ENCODE data around the gene CSNK1D.

The CSNK1D gene

DNA sequence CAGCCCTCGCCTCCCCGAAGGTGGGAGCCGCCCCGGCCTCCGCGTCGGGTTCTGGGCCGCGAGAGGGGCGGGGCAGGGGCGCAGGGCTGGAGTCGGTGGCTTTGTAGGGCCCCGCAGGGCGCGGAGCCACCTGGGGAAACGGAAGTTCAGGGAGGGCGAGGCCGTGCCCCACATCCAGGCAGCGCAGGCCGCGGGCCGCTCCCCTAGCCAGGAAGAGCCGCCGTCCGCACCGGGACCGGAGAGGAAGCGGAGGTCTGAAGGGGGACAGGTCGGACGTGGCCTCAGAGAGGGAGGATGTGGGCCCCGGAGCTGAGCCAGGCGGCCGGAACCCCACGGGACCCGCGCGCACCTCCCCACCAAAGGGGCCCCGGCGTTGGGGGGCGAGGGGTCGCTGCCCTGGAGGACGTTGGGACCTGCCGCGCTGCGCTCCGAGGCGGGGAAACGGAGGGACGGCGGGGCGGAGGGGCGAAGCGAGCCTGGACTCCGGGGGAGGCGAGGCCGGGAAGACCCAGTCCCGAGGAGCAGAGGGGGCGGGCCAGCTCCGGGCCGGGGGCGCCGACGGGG lies 45.1 kb downstream of the CSNK1D start:
- peaks cover 4% of the 10 kb centered on the region; the same call in 1 of the 2 replicates for H3K79me2 ChIP-seq (ENCODE audit: control insufficient read depth, low read length)
- H3K4me1 ChIP-seq (ENCODE audit: control insufficient read depth, low read length): peaks cover 53% of the 10 kb centered on the region
- peaks cover 4% of the 10 kb centered on the region; the same call in 1 of the 2 replicates for H3K36me3 ChIP-seq (ENCODE audit: control insufficient read depth, low read length)
- peaks cover 4% of the 10 kb centered on the region; the same call in 1 of the 2 replicates for H4K20me1 ChIP-seq (ENCODE audit: control insufficient read depth, insufficient read depth, low read depth, low read length)
- peak overlapping the region; percentile 55 for H3K4me2 ChIP-seq (ENCODE audit: low read length)
- peaks cover 41% of the 10 kb centered on the region for H3K27me3 ChIP-seq (ENCODE audit: control insufficient read depth, low read length)
- H3F3A ChIP-seq (ENCODE audit: control insufficient read depth, insufficient read depth): peaks cover 2% of the 10 kb centered on the region
- no peak for TF ChIP-seq EZH2phosphoT487 (IDR thresholded peaks at IDR 0.05; ENCODE audit: borderline replicate concordance, low read length)
- TF ChIP-seq, protein P1, sequence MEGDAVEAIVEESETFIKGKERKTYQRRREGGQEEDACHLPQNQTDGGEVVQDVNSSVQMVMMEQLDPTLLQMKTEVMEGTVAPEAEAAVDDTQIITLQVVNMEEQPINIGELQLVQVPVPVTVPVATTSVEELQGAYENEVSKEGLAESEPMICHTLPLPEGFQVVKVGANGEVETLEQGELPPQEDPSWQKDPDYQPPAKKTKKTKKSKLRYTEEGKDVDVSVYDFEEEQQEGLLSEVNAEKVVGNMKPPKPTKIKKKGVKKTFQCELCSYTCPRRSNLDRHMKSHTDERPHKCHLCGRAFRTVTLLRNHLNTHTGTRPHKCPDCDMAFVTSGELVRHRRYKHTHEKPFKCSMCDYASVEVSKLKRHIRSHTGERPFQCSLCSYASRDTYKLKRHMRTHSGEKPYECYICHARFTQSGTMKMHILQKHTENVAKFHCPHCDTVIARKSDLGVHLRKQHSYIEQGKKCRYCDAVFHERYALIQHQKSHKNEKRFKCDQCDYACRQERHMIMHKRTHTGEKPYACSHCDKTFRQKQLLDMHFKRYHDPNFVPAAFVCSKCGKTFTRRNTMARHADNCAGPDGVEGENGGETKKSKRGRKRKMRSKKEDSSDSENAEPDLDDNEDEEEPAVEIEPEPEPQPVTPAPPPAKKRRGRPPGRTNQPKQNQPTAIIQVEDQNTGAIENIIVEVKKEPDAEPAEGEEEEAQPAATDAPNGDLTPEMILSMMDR (IDR thresholded peaks at IDR 0.05; ENCODE audit: low read depth, low read length, poor library complexity, severe bottlenecking): no peak
- no peaks in the 10 kb centered on the region for H3K9me2 ChIP-seq (replicated peaks; ENCODE audit: control insufficient read depth, low read length)
- peak overlapping the region; percentile 82 for H3K4me3 ChIP-seq (ENCODE audit: low read length)
- H3K9me3 ChIP-seq (ENCODE audit: control insufficient read depth, insufficient read depth, low read length): no peaks in the 10 kb centered on the region
- 0 out of 2 replicates have a peak overlapping the region, but pooled peaks have one; percentile 0 for H3K27ac ChIP-seq (ENCODE audit: low read depth, low read length)

DNA sequence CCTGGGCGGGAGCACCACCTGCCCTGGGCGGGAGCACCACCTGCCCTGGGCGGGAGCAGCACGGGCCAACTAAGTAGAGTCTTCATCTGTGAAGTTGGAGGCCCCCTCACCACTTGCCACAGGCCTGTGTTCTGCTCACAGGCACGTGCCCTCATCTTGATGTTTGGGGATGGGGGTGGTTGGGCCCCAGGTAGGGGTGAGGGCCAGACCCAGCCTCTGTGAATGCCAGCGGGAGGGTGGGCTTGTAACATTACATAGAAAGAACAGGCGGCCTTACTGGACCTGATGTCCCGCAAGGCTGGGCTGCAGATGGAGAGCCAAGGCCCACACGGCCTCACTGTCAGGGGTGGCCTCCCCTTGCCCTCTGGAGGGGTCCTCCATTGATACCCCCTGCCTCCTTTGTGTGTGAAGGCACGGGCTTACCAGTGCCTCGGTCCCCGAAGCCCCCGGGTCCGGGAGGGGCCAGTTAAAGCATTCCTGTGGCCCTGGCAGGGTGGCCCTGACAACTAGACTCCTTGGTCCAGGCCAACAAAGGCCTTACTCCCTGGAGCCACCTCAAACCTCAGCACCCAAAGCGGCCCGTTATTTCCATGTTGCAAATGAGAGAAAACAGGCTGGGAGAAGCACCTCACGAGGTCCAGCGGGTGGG lies 45.7 kb downstream of the CSNK1D start:
- Histone ChIP-seq H3K36me3 (ENCODE audit: control insufficient read depth, low read length) (peaks cover 4% of the 10 kb centered on the region; the same call in 1 of the 2 replicates), H4K20me1 (ENCODE audit: control insufficient read depth, insufficient read depth, low read depth, low read length) (0 out of 2 replicates have a peak, but pooled peaks cover 4% of the 10 kb centered on the region), H3K4me3 (ENCODE audit: low read length) (peak overlapping the region; percentile 82), H3K9me2 (replicated peaks; ENCODE audit: control insufficient read depth, low read length) (no peaks in the 10 kb centered on the region), H3K27ac (ENCODE audit: low read depth, low read length) (0 out of 2 replicates have a peak overlapping the region, but pooled peaks have one; percentile 0), H3K27me3 (ENCODE audit: control insufficient read depth, low read length) (peaks cover 34% of the 10 kb centered on the region), H3F3A (ENCODE audit: control insufficient read depth, insufficient read depth) (no peaks in the 10 kb centered on the region), H3K4me1 (ENCODE audit: control insufficient read depth, low read length) (peaks cover 47% of the 10 kb centered on the region), H3K9me3 (ENCODE audit: control insufficient read depth, insufficient read depth, low read length) (no peaks in the 10 kb centered on the region), H3K4me2 (ENCODE audit: low read length) (peak overlapping the region; percentile 55), H3K79me2 (ENCODE audit: control insufficient read depth, low read length) (peaks cover 4% of the 10 kb centered on the region; the same call in 1 of the 2 replicates)
- TF ChIP-seq, protein P1 (IDR thresholded peaks at IDR 0.05; ENCODE audit: low read depth, low read length, poor library complexity, severe bottlenecking): no peak
- no peak for TF ChIP-seq EZH2phosphoT487 (IDR thresholded peaks at IDR 0.05; ENCODE audit: borderline replicate concordance, low read length)

DNA sequence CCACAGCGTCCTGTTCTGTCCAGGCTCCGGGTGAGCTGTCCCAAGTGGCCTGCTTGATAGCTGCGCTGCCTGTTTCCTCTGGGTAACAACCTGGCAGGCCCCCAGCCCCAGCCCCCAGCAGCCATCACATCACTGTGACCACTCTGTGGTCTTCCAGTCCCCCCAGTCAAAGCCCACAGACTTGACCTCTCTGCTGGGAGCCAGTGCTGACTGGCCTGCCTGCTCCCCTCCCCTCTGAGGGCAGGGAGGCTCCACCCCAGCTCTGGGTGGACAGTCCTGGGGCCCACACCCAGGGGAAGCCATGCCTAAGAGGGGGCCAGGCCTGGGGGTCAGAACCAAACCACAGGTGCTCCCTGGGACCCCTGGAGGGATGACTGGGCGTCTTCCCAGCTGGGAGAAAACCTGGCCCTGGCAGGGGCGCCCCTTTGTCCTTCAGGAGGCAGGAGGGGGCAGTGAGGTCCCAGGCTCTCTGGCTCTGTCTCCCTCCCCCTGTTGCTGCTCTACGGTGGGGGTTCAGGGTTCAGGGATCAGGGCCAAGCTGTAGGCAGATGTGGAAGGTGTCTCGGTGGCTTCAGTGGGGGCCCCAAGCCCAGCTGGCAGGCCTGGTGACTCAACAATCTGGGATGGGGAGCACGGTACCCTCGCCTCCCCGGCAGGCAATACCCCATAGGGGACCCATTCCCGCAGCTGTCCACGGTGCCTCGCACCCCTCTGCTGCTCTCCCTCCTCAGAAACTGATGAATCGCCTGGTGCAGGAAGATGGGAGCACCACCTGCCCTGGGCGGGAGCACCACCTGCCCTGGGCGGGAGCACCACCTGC lies 46.5 kb downstream of the CSNK1D start:
- Histone ChIP-seq H3K27me3 (ENCODE audit: control insufficient read depth, low read length) (peaks cover 34% of the 10 kb centered on the region), H3K4me3 (ENCODE audit: low read length) (no peak overlapping the region), H3K79me2 (ENCODE audit: control insufficient read depth, low read length) (peaks cover 4% of the 10 kb centered on the region; the same call in 1 of the 2 replicates), H3K9me3 (ENCODE audit: control insufficient read depth, insufficient read depth, low read length) (no peaks in the 10 kb centered on the region), H3K36me3 (ENCODE audit: control insufficient read depth, low read length) (peaks cover 4% of the 10 kb centered on the region; the same call in 1 of the 2 replicates), H3F3A (ENCODE audit: control insufficient read depth, insufficient read depth) (no peaks in the 10 kb centered on the region), H3K27ac (ENCODE audit: low read depth, low read length) (no peak overlapping the region), H3K4me1 (ENCODE audit: control insufficient read depth, low read length) (peaks cover 40% of the 10 kb centered on the region), H4K20me1 (ENCODE audit: control insufficient read depth, insufficient read depth, low read depth, low read length) (0 out of 2 replicates have a peak, but pooled peaks cover 2% of the 10 kb centered on the region), H3K4me2 (ENCODE audit: low read length) (no peak overlapping the region), H3K9me2 (replicated peaks; ENCODE audit: control insufficient read depth, low read length) (no peaks in the 10 kb centered on the region)
- TF ChIP-seq EZH2phosphoT487 (IDR thresholded peaks at IDR 0.05; ENCODE audit: borderline replicate concordance, low read length): no peak
- TF ChIP-seq, protein P1 (IDR thresholded peaks at IDR 0.05; ENCODE audit: low read depth, low read length, poor library complexity, severe bottlenecking): no peak
